Epithelial cell of proximal tubule (primary cell): ENCODE results near the gene NGEF. TPM values are rescaled to one million over a fixed set of nuclear protein-coding genes. Genes with fewer than 3 reads are reported as not detected.
A peak's percentile ranks its signal among the peaks of the same experiment; 100 is the strongest.

Experiments
- DNase-seq: peaks from one replicate; pipeline ENCODE4 v3.0.0-alpha.2; 2011; ENCODE audit warnings: low read depth
- H3K4me3 ChIP-seq: 2 replicates; pipeline ENCODE4 v1.5.1; 2011; ENCODE audit warnings: low read depth, mild to moderate bottlenecking, low read length
- CTCF ChIP-seq: conservative IDR thresholded peaks from 2 replicates; pipeline ENCODE4 v1.5.1; 2012; ENCODE audit warnings: low read depth, mild to moderate bottlenecking, low read length
- total RNA-seq: library from RNA; depleted of rRNA; stranded (reverse); fragments of >200 nt; gene quantifications from 2 replicates; pipeline ENCODE4 v1.2.3, GENCODE V29; 2015

The NGEF gene
- total RNA-seq, 1 donor from 2014 or later: 8.6 TPM

GRCh38 chr2:232865165-232865564 is 147.9 kb downstream of the NGEF start:
- H3K4me3 ChIP-seq: no peak overlapping the region
- no peak for TF ChIP-seq CTCF
- DNase-seq: no peak

DNA sequence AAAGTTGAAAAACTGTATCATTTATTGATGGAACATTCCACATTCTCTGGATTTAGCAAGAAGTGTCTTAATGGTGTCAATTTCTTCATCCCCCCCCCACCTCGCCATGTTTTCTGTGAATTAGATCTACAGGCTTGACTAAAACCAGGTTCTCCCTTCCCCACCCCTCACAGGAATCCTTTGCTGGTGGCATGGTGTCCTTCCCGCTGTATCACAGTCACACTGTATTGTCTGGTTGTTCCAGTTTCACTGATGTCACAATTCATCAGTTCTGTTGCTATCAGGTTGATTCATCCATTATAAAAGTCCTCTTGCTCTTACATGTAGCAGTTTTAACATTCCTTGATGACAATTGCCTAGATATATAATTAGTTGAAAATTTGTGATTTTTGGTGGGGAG is 149.1 kb downstream of the NGEF start:
- no peak overlapping the region for H3K4me3 ChIP-seq
- no peak for TF ChIP-seq CTCF
- no peak for DNase-seq

DNA sequence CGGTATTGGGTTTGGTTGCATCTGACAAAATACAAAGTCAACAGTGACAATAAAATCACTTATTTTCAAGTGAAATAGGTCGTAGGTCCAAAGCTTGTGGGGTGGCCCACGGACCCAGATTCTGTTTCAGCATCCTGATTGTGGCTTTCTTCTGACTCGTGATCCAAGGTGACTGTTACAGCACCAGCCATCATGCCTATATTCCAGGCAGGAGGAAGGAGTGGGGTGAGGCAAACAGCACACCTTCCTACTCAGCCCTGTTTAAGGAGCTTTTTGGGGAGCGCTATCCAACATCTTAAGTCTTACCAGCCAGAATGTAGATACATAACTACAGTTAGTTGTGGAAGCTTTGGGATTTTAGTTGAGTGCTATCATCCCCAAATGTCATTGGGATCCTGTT is 151.7 kb downstream of the NGEF start:
- H3K4me3 ChIP-seq: no peak overlapping the region
- no peak for TF ChIP-seq CTCF
- no peak for DNase-seq

GRCh38 chr2:232860593-232861241 is 152.3 kb downstream of the NGEF start:
- TF ChIP-seq CTCF: no peak
- peak; percentile 40 for DNase-seq
- H3K4me3 ChIP-seq: no peak overlapping the region

DNA sequence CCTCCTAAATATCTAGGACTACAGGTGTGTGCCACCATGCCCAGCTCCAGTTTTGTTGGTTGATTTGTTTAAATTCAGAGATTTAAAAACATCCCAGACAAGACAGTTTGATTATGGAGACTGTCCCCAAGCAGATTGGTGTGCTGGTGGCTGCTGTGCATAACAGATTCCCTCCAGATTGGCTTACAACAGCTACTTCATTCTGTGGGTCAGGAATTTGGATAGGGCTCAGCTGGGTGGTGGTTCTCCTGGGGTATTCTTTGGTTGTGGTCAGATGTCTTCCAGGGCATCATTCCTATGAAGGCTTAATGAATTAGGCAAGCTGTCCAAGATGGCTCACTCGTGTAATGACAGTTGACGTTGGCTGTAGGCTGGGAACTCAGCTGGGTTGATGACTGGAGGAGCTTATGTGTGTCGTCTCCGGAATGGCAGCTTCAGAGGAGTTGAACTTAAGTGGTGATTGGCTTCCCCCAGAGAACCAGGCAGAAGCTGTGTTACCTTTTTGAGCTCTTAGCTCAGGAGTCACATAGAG is 153.6 kb downstream of the NGEF start:
- no peak for DNase-seq
- TF ChIP-seq CTCF: no peak
- no peak overlapping the region for H3K4me3 ChIP-seq

- no peak for TF ChIP-seq CTCF
- DNase-seq: peak; percentile 93
- no peak overlapping the region for H3K4me3 ChIP-seq
Observed at GRCh38 chr2:232857158-232857563, 155.9 kb downstream of the NGEF start.

DNA sequence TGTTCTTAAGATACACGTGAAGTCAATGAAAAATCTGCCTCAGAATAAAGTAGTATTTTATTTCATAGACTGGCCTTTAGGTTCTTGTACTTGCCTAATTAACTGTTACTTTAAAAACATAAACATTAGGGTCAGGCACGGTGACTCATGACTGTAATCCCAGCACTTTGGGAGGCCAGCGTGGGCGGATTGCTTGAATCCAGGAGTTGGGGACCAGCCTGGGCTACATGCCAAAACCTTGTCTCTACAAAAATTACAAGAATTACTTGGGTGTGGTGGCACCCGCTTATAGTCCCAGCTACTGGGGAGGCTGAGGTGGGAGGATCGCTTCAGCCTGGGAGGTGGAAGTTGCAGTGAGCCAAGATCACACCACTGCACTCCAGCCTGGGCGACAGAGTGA is 159.0 kb downstream of the NGEF start:
- H3K4me3 ChIP-seq: no peak overlapping the region
- peak; percentile 59 for DNase-seq
- TF ChIP-seq CTCF: no peak
